HG02588 (cell line): ENCODE measurements around the gene SNX19.
"Not testable (repeated sequence)": the region's sequence is repeated elsewhere in the genome, so short reads cannot be mapped to it uniquely, and the experiment has no call there.

ENCODE experiments used
- ATAC-seq: cut with Tn5 transposase; IDR thresholded peaks from one replicate; pipeline ENCODE4 v1.9.1; 2021; ENCODE audit warnings: mild to moderate bottlenecking, moderate library complexity; ENCODE audit not compliant: unreplicated experiment

Gene SNX19

DNA sequence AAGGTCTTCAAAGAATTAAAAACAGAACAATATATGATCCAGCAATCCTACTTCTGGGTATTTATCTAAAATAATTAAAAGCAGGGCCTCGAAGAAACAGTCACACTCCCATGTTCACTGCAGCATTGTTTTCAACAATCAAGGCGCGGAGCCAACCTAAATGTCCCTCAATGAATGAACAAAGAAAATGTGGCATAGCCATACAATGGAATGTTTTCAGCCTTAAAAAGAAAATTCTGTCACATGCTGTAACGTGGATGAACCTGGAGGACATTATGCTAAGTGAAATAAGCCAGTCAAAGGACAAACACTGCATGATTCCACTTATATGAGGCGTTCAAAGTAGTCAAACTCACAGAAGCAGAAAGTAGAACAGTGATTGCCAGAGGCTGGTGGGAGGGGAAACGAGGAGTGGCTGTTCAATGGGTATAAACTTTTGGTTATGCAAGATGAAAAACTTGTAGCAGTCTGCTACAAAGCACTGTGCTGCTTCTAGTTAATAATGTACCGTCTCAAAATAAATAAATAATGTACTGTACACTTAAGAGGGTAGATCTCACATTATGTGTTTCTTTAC, 41.2 kb downstream of the SNX19 start:
- ATAC-seq, result no peak

DNA sequence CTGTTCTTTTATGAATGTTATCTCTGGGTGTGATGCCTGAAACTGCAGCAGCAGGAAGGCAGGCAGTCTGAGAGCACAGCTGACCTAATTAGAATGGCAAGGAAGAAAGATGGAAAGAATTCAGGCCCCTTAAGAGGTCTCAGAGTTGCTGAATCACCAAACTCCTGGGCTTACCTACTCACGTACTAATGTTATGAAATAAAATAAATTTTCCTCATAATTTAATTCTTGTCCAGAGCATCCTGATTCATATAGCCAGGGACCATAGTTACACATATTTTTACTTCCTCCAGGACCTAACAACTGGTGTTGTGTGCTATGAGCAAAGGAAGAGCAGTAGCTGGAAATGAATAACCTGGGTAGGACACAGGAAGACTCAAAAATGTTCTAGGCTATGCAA, 41.9 kb downstream of the SNX19 start:
- ATAC-seq, result no peak

DNA sequence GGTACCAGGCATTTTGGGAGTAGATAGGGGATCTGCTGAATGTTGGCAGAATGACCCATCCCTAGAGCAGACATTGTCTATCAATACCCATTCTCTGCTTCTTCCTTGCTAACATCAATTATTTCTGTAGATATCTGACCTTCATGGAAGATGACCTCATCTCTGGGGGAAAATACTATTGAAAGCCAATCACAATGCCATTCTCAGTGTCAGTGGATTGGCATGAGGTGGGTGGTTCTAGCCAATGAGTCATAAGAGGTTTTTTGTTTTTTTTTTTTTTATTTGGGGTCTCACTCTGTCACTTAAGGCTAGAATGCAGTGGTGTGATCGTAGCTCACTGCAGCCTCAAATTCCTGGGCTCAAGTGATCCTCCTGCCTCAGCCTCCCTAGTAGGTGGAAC, 42.5 kb downstream of the SNX19 start:
- ATAC-seq, result no peak

DNA sequence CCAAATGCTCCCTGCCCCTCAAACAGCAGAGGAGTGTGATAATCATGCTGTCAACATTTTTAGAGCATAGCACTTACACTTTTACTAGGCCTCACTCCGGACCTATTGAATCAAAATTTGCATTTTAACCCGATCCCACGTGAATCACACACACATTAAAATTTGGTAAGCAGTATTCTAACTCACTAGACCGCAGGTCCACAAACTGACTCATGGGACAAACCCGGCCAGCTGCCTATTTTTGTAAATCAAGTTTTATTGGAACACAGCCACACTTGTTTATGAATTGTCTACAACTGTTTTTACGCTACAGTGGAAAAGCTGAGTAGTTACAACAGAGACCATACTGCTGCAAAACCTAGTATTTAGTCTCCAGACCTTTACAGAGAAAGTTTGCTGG, 43.3 kb downstream of the SNX19 start:
- no peak for ATAC-seq

DNA sequence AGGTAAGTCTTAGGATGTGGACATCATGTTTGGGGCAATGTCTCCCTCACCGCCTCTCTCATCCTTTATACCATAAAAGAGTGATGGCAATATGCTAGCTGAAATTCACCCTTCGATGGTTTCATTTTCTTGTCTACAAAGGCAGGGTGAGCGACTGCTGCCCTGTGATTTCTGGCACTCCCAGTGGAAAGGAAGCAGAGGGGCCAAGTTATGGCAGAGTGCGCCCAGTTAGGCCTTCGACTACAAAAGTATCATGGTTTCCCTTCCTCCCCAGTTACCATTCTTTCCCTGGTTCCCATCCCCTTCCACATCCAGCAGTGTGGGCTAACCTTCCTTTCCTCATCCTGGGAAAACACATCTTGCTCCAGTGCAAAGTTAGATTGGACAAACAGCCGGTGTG, 43.8 kb downstream of the SNX19 start:
- no peak for ATAC-seq

DNA sequence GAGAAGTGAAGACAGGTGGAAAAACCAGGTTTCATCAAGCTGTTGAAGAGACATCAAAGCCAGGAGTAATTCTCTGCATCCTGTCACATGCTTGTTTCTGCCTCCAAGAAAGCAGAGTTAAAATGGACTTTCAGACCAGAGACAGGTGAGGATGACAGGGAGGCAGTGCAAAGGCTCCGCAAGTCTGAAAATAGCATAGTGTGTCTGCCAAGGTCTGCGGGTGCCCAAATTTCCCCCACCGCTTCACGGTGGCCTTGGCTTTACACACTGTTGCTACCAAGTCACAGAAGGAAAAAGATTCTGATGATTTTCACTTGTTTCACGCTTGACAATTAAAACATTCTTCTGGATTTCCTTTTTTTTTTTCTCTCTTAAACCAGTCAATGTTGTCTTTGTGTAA, 44.2 kb downstream of the SNX19 start:
- ATAC-seq, result no peak

DNA sequence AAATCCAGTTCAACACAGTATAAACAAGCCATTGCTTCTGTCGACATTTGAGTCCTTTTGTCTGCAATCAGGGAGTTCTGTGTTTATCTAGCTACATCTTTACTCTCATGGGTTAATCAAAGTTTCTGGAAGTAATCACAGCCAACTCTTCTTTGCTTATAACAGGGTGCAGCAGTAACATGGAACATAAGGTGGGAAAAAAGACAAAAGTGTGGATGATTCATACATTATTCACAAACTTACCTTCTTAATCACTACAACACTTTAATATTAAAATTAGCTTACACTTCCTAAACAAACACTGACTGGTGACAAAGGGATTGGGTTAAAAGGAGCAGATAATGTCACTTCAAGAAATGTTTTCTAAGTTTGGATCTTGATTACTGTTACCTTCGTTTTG, 44.7 kb downstream of the SNX19 start:
- no peak for ATAC-seq

DNA sequence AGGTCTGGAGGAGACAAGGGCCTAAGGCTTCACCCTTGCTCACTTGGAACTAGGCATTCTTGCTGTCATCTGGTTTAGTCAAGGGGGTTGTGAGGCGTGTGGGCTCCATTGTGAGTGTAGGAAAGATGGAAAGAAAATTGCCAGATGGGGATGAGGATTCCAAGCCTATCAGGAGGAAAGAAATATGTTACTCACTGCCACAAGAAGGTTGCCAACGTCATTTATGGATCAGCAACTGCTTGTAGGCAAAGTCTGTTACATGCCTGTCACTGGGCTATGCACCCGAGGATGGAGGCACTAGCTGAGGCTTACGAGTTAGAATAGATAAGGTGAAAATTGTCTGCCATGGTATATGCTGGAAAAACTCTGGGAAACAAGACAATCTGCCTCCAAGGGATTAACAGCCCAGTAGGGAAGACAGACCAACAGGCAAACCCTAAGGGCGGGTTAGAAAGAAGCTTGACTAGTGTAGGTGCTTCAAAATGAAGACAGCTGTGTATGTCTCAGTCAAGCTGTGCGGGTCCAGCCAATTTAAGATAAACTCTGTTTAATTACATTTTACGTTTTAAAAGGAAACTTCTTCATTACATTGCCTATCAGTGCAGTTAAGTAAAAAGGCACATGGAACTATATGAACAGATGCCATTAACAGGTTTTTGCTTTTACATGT, 47.4 kb downstream of the SNX19 start:
- ATAC-seq, result no peak

DNA sequence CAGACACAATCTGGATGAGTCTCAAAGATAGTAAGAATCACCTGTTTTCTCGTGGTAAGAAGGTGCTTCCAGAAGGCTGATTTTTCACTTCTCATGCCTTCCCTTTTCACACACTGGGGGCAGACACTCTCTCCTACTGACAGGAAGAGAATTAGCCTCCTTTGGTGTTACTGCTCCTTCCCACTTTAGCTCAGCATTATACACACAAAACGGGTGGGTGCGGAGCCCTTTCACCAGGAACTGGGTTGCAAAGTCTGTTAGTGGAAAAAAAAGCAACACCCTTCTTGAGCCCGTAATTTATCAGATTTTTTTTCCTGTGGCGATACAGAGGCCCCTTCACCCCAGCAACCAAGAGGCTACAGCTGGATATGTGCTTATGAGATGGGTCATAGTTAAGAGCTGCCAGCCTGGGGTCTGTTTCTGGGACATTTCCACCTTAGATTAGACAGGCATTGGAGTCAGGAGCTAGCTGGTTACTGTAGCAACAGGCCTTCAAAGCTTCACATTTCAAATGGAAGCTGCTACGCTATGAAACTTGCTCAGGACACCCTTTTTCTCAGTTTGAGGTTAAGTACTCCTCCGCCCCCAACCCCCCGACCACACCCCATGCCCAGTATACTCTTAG, 48.1 kb downstream of the SNX19 start:
- no peak for ATAC-seq

DNA sequence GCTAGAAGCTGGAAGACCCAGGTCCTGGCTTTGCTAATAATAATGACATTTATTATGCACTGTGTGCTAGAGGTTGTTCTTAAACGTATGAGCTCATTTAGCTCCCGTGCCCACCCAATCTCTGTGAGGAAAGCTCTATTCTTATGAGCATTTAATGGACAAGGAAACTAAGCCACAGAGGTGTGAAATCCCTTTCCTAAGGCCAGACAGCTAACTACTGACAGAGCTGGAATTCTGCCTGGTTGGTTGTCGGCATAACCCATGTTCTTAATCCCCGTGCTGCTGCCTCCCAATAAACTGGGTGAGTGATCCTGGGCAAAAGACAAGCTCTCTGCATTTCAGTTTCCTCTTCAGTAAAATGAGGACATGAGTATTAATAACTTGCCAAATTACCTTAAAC, 49.4 kb downstream of the SNX19 start:
- no peak for ATAC-seq

DNA sequence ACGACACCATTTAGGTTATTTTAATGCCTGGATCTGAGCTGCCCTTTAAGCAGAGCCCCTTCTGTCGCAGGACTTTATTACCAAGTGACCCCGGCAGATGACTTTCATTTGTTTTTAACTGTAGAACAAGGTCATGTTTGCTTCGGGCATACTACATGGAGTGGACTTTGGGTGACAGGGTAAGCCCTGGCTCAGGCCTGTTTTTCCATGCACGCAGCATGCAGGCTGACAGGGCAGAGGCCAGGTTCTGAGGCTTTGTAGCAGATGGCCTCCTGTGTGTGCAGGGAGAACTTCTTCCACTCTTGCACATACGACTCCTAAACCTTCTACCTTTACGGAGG, 50.5 kb downstream of the SNX19 start:
- no peak for ATAC-seq

DNA sequence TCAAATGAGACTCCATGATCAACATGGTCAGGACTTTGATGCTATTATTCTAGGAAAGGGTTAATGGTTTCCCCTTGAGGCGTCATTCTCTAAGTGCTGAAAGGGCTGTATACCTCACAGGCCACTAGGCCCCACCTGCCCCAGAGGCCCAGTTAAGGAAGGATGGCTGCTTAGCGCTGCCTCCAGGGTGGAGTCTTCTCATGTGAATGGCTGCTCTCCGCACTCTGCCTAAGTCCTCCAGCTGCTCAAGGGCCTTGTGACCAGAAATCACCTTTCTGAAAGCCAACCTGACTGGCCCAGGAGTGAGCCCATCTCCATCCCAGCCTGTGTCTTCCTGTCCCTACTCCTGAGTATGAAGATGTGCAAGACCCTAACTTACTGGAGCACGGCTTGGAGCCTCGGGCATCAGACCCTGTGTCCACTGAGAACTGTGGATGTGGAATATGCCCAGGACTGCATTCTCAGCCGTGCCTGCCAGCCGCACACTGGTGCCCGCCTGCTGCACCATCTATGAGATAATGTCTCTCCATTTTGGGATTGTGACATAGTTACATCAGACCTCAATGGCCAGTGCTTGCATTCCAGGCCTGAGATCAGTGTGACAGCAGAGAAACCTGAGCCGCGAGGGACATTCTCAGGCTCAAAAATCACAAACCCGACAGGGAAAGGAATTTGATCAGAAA, 51.0 kb downstream of the SNX19 start:
- no peak for ATAC-seq

DNA sequence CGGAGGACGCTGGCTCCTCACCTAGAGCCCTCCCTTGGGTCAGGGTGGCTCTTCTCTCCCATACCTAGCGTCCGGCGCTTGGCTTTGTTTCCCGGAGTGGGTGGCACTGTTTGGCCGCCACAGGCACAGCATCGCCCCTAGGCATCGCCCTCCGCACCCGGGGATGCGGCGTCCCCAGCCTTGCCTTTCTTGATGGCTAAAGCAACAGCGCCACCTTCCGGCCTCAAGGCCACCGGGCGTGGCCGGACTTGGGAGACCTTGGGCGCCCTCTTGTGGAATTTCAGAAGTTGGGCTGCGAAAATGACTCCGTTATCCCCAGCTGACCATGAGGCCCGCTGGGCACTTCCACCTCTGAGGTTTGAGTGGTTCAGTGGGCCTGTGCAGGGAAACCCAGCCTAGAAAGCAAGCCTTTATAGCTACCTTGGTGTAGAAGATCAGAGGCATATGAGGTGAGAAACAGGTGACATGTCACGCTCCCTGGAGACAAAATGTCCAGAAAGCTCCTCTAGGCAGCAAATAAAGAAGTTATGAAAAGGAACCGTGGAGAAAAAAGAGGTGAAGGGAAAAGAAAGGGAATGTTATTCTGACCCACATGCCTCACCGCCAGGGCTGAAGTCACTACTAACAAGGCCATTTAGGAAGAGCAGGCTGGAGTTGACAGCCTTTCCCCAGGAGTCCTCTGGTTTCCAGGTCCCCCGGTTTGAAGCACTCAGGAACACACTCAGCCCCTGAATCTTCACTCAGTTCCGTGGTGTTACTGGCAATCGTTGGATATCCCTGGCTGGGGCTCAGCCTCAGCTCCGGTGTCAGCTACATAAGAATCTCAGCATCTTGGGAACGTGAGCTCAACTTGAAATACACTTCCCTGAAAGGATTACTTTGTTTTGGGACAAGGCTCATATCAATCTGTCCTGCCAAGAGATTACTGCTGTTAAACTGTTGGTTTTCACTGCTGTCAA, 54.1 kb downstream of the SNX19 start:
- ATAC-seq, result peak; percentile 66

DNA sequence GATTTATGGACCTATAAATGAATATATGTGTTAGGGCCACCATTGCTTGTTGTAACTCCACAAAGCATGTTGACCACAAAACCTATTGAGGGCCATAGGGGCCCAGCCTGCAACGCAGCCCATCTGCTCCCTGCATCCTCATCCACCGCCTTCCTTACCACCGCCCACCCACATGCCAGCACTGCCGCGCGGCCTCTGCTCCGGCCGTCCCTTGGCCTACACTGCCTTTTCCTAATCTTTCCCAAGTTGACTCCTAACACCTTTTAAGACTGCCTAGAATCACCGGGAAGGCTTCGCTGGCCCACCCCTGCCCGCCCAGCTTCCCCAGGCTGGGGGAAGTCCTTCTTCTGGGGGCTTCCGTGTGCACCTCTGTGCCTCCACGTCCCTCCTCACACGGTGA, 55.0 kb downstream of the SNX19 start:
- no peak for ATAC-seq

DNA sequence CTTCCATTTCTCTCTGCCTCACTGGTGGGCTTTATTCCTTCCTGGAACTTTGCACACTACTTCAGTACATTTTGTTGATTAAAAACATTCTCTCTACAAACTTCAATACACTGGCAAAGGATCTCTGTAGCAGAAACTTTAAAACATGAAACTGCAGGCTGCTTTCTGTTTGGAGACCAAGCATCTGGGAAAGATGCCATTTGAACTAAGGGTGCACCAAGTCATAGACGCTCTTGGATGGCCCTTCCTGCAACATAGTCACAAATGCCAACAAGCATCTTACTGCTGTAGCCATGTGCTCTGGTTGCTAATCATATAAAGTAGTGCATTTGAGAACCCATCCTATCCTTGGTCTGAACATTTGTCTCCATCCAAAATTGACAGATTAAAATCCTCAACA, 56.4 kb downstream of the SNX19 start:
- no peak for ATAC-seq

DNA sequence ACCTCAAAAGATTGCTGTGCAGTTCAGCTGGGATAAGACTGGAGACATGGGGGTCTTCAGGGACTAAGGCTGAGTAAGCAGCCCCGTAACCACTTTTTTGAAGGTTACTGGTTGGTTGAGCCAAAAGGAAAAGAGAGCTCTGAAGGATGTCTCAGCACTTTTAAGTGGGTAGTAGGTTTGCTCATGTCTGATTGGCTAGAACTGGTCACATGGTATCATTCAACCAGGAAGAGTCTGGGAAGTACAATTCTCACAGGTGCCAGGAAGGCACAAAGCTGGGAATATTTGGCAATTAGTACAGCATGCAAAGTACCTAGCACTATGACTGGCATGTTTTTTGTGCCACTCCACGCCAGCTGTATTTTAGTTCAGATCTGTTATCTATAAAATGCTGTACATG, 58.1 kb downstream of the SNX19 start:
- ATAC-seq, result no peak

DNA sequence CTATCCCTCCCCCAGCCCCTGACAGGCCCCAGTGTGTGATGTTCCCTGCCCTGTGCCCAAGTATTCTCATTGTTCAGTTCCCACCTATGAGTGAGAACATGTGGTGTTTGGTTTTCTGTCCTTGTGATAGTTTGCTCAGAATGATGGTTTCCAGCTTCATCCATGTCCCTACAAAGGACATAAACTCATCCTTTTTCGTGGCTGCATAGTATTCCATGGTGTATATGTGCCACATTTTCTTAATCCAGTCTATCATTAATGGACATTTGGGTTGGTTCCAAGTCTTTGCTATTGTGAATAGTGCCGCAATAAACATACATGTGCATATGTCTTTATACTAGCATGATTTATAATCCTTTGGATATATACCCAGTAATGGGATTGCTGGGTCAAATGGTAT, 60.6 kb downstream of the SNX19 start:
- not testable (repeated sequence) for ATAC-seq

DNA sequence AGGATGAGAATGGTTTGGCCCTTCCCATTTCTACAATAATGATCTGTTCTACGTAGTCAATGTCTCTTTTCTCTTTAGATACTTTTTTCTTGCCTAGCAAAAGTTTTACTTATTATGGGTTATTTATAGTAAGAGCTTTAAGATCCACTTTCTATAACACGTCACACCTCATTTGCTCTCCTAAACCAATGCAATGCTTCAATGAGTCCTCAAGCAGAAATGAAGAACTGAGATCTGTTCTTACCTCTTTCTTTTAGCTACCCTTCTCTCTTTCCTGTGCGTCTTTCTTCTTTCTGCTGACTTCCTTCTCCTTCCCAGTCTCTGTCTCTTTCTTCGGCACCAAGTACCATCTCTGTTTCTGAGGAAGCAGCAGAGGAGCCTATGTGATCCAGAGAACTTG, 61.8 kb downstream of the SNX19 start:
- ATAC-seq, result no peak

DNA sequence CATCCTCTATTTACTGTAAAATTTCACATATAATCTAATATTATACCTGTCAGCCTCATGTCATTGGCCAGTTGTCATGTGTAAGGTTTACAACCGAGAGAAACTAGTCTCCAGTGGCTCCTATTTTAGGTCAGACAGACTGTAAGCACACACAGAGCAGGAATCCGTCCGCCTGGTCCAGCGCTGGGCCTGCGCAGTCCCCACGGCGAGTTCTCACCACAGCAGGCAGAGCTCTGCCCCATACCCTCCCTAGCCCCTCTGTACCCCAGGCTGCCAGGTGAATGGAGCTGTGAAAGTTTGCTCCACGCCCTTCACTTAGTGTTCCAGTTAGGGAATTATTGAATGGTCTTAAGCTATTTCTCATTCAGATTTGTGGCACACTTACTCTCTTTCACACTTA, 63.7 kb downstream of the SNX19 start:
- ATAC-seq, result no peak

DNA sequence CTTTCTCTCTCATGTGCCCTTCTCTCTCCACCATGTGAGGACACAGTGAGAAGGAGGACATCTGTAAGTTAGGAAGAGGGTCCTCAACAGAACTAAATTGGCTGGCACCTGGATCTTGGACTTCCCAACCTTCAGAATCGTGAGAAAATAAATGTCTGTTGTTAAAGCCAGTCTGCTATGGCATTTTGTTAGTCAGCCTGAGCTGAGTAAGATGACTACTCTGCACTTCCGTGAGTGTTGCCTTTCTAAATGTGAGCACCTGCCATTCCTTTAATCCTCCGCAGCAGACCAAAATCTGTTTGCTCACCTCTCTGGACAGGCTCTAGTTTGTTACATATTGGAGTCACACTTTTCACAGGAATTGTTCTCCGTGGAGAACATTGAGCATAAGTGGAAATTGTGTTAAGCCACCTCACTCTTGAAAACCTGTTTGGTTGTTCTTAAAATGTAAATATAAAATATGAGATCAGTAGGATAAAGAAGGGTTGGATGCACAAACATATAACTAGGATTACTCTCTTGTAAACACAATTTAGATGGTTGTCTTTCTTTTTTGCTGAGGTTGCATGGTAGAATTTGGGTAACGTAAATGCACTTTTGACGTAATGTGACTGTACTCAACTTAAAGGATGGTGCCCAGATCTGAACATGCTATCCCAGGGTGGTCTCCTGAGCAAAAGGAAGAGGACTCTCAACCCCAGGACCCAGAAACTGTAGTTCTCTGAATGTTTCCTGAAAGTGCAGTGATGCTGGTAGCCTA, 65.9 kb downstream of the SNX19 start:
- ATAC-seq, result no peak

DNA sequence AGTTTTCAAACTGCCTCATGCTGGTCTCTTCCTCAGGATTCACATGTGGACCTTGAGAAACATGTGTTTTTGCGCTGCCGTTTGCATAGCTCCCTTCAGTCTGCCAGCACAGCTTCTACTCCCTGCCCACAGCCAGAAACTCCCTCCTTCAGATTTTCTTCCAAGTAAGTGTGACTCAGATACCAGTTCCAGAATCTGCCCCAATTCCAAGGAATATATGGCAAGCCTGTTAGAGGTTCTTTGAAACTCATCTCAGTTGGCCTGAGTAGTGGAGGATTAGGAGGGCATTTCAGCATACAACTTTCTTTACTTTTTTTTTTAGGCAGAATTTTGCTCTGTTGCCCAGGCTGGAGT, 67.1 kb downstream of the SNX19 start:
- no peak for ATAC-seq
